Measurements from ENCODE around the gene SCGB2B2. TPM values are rescaled to one million over a fixed set of nuclear protein-coding genes. Genes with fewer than 3 reads are reported as not detected.

The SCGB2B2 gene
- total RNA-seq, 1 donor from 2014 or later, result 0.60 TPM

DNA sequence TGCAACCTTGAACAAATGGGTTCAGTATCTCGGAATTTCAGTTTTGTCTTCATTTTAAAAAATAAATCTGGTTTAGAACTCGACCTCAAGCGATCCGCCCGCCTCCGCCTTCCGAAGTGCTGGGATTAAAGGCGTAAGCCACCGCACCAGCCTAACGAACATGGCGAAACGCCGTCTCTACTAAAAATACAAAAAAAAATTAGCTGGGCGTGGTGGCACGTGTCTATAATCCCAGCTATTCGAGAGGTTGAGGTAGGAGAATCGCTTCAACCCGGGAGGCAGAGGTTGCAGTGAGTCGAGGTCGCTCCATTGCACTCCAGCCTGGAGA lies 1.1 kb upstream of the SCGB2B2 start:
- TF ChIP-seq CTCF (conservative IDR thresholded peaks at IDR 0.05), result no peak
- Mint-ChIP-seq H3K27ac (peak overlapping the region; percentile 98), H3K9me3 (peaks cover 7% of the 10 kb centered on the region), H3K36me3 (peaks cover 43% of the 10 kb centered on the region), H3K27me3 (no peaks in the 10 kb centered on the region), H3K4me3 (peak overlapping the region; percentile 95), H3K4me1 (ENCODE audit: unreplicated experiment) (peaks cover 6% of the 10 kb centered on the region)
- no peak for DNase-seq (ENCODE audit: extremely low spot score, unreplicated experiment)

DNA sequence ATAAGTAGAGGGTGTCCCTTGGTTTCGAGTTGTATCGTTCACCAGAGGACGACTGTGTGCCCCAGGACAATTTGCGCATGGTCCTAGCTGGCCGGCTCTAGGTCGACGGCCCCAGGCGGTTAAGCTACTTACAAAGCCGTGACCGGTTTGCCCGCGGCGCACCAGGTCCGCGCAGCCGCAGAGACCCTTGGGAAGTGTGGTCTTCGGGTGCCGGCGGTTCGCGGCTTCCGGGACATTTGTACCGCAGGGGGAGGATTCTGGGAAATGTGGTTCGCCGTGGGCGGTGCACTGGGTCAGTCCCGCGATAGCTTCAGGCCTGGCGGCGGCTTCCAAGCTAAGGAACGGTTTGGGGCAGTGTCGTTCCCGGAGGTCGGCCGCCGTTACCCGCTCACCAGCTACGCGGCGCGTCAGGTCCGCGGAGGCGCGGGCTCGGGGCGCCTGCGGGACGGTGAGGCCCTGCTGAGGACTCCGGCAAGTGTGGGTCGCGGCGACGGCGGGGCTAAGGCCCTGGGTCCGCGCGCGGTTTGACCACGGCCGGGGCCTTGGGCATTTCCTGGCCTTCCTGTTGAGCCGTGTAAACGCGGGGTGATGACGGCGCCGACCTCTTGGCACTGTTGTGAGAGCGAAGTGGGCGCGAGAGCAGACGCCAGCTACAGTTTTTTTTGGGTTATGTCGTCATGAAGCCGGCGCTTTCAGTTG lies 576 bp upstream of the SCGB2B2 start, which contains the start of gene ZNF302:
Gene ZNF302 (plus strand): TSS at position 293 of the 699 bp plus-strand sequence. CDS start 1,127 bp downstream, outside the sequence.
- DNase-seq (ENCODE audit: extremely low spot score, unreplicated experiment), result peak; percentile 96
- Mint-ChIP-seq H3K4me3 (peak within 1 kb of the TSS; percentile 95), H3K36me3 (peaks cover 38% of the 10 kb centered on the region), H3K27me3 (no peaks in the 10 kb centered on the region), H3K27ac (peak within 1 kb of the TSS; percentile 98), H3K4me1 (ENCODE audit: unreplicated experiment) (peaks cover 6% of the 10 kb centered on the region), H3K9me3 (peaks cover 7% of the 10 kb centered on the region)
- TF ChIP-seq CTCF (conservative IDR thresholded peaks at IDR 0.05), result no peak

GRCh38 chr19:34675919-34676318 lies 1.0 kb downstream of the SCGB2B2 start:
- Mint-ChIP-seq H3K4me3 (peak overlapping the region; percentile 32), H3K36me3 (peaks cover 25% of the 10 kb centered on the region), H3K27me3 (no peaks in the 10 kb centered on the region), H3K27ac (no peak overlapping the region), H3K4me1 (ENCODE audit: unreplicated experiment) (peaks cover 6% of the 10 kb centered on the region), H3K9me3 (peaks cover 7% of the 10 kb centered on the region)
- TF ChIP-seq CTCF (conservative IDR thresholded peaks at IDR 0.05), result no peak
- DNase-seq (ENCODE audit: extremely low spot score, unreplicated experiment), result no peak

DNA sequence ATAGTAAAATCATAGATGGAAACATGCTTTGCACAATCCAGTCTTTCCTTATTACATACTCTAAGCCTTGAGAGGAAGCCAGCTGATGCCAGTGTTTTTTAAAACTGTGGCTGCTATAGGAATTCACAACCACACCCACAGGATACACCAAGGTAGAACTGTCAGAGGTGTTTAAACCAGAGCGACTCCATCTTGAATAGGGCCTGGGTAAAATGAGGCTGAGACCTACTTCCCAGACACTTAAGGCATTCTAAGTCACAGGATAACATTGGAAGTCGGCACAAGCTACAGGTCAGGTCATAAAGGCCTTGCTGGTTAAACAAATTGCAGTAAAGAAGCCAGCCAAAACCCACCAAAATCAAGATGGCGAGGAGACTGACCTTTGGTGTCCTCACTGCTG lies 1.7 kb downstream of the SCGB2B2 start:
- no peaks in the 10 kb centered on the region for H3K27me3 Mint-ChIP-seq
- no peak overlapping the region for H3K27ac Mint-ChIP-seq
- peaks cover 7% of the 10 kb centered on the region for H3K9me3 Mint-ChIP-seq
- TF ChIP-seq CTCF (conservative IDR thresholded peaks at IDR 0.05), result no peak
- H3K4me1 Mint-ChIP-seq (ENCODE audit: unreplicated experiment), result peaks cover 6% of the 10 kb centered on the region
- DNase-seq (ENCODE audit: extremely low spot score, unreplicated experiment), result no peak
- peak overlapping the region; percentile 44 for H3K4me3 Mint-ChIP-seq
- peaks cover 19% of the 10 kb centered on the region for H3K36me3 Mint-ChIP-seq

DNA sequence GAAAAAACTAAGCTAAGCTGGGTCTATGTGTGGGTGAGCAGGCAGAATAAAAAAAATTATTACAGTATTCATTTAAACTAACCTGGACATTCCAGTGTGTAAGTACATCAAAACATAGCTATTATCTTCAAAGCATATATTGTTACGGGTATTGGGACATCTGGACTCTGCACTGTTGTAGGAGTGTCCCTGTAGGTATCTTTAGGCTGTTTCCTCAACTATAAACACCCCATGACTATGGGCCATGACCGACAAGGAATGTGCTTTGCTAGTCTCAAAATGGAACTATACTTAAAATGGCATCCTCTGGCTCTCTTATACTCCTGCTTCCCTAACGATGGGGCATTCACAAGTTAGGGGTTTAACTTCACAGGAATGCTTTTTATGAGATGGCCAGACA lies 3.4 kb downstream of the SCGB2B2 start:
- no peak overlapping the region for H3K27ac Mint-ChIP-seq
- H3K27me3 Mint-ChIP-seq, result no peaks in the 10 kb centered on the region
- H3K4me3 Mint-ChIP-seq, result no peak overlapping the region
- no peaks in the 10 kb centered on the region for H3K4me1 Mint-ChIP-seq (ENCODE audit: unreplicated experiment)
- H3K36me3 Mint-ChIP-seq, result peaks cover 3% of the 10 kb centered on the region
- no peaks in the 10 kb centered on the region for H3K9me3 Mint-ChIP-seq
- no peak for DNase-seq (ENCODE audit: extremely low spot score, unreplicated experiment)
- TF ChIP-seq CTCF (conservative IDR thresholded peaks at IDR 0.05), result no peak

All from type B pancreatic cell (in vitro differentiated cells).